HG02938 (cell line): Measurements from ENCODE around the gene SNX13.
"Not testable (repeated sequence)": the region's sequence is repeated elsewhere in the genome, so short reads cannot be mapped to it uniquely, and the experiment has no call there.

Experiments
- ATAC-seq: cut with Tn5 transposase; IDR thresholded peaks from one replicate; pipeline ENCODE4 v1.9.1; 2021; ENCODE audit warnings: mild to moderate bottlenecking, moderate library complexity; ENCODE audit not compliant: unreplicated experiment

SNX13 gene

DNA sequence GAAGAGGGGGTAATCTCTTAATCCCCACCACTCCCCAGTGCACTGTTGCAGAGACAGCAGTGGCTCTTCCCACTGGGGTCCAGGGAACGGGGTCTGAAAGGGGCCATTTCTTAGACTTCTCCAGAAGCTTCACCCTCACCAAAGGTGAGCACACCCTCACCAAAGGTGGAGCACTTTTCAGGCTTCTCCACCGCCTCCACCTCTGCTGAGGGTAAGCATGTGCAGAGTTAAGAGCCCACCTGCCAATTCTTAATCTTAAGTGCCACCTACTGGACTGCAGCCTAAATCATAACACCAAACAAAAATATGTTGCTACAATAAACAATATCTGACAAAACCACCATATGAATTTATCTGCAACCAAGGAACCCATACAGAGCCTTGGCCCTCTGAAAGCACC, 27.0 kb downstream of the SNX13 start:
- ATAC-seq = no peak

- no peak for ATAC-seq
Observed at GRCh38 chr7:17912536-17913235, 27.6 kb downstream of the SNX13 start.

GRCh38 chr7:17912050-17912449, 28.2 kb downstream of the SNX13 start:
- ATAC-seq = no peak

- ATAC-seq = no peak
Observed at GRCh38 chr7:17910377-17910776, 29.9 kb downstream of the SNX13 start.

- not testable (repeated sequence) for ATAC-seq
Observed at GRCh38 chr7:17909310-17909709, 31.0 kb downstream of the SNX13 start.

- ATAC-seq = no peak
Observed at GRCh38 chr7:17907014-17907413, 33.3 kb downstream of the SNX13 start.

GRCh38 chr7:17903337-17903736, 37.0 kb downstream of the SNX13 start:
- no peak for ATAC-seq

DNA sequence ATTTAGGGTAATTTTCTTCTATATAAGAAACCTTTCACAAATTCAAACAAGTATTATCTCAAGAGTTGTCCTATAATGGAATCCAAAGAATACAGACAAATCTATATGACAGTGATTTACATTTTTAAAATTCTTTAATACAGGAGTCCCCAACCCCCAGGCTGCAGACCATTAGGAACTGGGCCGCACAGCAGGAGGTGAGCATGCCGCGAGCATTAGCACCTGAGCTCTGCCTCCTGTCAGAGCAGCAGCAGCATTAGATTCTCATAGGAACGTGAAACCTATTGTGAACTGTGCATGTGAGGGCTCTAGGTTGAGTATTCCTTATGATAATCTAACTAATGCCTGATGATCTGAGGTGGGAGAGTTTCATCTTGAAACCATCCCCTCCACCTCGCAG, 37.7 kb downstream of the SNX13 start:
- ATAC-seq = no peak

GRCh38 chr7:17900464-17900863, 39.8 kb downstream of the SNX13 start:
- no peak for ATAC-seq

DNA sequence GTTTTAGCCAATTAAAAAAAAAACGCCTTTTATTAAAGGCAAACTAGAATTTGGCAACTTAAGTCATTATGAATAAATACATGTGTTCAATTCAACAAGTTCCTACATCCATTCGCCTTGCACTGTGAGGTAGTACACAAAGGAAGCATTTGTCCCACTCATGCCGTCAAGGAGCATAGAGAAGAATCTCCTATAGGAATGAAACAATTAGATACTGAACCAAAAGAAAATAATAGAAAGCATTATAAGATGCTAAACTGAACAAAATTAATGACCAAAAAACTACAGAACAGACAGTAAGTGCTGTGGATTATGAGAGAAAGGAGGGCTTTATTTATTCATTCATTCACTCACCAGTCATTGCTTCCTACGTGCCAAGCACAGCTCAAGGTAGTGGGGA, 42.2 kb downstream of the SNX13 start:
- no peak for ATAC-seq

DNA sequence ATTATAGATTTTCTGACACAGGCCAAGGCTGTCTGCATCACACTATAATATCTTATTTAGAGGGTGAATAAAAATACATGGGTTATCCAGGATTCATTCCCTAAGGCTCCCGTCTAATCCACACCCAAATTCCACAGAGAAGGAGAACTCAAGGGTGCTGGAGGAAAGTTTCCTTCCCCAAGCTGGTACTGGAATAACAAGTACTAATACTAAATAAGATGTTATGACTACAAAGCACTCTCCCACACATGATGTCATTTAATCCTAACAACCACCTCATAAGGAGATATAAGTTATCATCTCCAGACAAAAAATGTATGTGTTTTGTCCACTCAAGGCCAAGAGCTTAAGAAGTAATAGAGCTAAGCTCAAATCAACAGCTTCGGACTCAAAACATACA, 53.0 kb downstream of the SNX13 start:
- ATAC-seq = no peak

DNA sequence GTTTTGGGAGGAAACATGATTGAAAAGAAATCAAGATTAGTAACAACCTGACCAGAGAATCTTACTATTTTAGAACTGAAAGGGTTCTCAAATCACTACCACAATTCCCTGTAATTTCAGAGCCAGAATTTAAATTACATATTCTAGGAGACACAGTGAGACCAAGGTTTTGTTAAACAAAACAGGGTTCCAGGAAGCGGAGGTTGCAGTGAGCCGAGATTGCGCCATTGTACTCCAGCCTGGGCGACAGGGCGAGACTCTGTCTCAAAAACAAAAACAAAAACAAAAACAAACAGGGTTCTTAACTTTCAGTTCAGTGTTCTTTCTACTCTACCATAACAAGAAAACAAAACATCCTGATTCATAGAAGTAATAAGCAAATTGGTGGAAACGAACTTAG, 57.6 kb downstream of the SNX13 start:
- ATAC-seq = no peak

DNA sequence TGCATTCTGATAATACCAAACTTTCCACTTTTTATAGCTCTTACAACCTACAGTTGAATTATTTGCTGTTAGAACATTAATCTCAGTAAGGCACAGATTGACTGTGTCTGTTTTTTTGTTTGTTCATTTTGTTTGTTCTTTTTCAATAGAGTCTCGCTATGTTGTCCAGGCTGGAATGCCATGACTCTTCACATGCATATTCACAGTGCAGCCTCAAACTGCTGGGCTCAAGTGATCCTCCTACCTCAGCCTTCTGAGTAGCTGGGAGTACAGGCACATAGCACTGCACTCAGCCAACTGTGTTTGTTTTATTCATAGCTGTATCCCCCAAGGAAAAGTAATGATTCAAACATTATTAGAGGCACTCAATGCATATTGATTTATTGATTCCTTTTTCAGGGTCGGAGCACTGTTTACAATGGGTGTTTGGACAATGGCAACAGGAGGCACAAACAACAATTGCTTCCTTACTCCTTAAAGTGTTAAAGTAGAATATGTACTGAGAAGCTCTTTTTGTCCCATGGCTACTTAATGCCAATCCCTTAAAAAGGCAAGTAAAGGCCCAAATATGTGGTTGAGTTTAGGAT, 61.1 kb downstream of the SNX13 start:
- no peak for ATAC-seq

- ATAC-seq = no peak
Observed at GRCh38 chr7:17878627-17879026, 61.7 kb downstream of the SNX13 start.

DNA sequence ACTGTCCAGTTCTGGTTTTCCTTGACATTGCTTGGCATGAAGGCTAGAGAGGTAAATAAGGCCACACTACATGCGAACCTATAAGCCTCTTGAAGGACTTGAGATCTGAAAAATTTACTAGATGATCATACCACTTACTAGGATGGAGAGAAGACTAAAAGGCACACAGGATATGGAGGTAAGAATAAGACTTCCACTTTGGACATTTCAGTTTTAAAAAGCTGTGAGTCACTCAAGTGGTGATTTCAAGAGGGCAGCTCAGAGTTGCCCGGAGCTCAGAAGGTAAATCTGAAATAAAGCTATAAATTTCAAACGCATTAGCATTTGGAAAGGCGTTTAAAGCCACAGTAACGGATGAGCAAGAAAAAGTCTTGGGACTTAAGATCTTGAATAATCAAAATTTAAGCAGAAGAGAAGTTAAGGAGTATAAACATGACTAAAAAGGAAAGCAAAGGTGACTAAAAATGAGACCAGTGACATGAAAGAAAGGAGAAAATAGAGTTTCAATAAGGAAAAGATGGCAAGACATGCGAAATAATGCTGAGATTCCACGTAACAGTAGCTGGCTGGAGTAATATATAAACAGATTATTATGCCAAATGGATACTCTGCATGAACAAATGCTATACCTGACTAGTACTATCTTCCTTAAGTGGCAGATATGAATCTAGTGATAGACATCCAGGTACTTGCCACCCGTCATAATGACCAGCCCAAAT, 68.3 kb downstream of the SNX13 start:
- no peak for ATAC-seq

DNA sequence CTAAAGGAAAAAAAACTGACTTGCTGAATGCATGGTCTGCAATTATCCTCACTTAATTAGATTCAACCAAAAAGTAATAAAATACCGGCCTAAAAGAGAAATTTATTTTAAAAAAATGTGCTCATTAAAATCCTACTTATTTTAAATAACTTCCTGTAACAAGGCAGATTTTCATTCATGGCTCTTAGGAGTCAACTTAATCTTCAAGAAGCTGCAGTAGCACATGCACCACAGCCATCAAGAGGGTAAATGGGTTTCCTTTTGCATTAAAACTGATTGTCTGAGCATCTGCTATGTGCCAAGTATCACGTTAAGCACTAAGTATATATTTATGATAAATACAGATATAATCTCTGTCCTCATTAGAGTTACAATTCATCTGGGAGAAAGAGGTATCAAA, 69.9 kb downstream of the SNX13 start:
- no peak for ATAC-seq

DNA sequence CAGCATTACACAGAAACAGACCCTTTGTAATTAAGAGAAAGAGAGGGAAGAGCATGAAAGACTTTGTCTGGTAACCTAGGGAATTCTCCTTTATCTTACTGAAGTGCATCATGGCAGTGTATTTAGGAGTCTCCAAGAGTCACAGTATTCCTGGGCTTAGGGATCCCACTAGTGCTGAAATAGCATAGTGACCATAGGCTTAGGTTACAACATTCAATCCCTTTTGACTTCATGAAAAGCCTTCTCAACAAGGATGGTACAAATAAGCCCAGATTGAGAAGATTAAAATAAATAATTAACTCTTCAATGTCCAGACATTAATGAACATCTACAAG, 76.5 kb downstream of the SNX13 start:
- no peak for ATAC-seq

DNA sequence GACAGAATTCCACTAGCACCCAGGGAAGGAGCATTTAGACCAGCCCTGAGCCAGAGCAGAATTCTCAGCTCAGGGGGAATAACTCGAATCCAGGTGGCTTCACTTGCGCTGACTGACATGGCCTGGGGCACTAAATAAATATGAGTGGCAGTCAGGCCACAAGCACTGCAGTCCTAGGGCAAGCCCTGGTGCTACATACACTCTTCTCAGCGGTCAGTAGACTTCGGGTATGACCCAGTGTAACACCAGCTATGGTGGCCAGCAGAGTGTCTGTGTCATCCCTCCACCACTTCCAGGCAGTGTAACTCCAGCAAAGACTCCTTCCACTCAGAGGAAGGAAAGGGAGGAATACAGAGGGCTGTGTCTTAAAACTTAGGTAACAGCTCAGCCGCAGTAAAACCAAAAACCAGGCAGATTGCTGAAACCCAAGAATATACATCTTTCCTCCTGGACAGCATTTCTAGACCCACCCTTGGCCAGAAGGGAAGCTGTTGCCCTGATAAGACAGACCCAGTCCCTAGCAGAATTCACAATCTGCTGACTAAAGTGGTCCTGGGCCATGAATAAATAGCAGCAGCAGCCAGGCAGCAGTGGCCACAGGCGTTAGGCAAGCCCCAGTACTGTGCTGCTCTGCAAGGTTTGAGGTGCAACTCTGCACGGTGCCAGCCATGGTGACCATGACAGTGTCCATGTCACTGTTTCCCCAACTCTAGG, 77.0 kb downstream of the SNX13 start:
- ATAC-seq = no peak

DNA sequence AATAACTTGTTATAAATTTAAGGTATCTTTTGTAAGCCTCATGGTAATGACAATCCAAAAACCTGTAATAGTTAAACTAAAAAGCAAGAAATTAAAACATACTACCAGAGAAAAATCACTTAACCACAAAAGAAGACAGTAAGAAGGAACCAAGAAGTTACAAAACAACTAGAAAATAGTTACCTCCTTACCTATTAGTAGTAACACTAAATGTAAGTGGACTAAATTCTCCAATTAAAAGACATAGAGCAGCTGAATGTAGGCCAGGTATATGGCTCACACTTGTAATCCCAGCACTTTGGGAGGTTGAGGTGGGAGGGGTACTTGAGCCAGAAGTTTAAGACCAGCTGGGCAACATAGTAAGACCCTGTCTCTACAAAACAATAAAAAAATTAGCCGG, 84.0 kb downstream of the SNX13 start:
- no peak for ATAC-seq

- no peak for ATAC-seq
Observed at GRCh38 chr7:17855202-17855601, 85.1 kb downstream of the SNX13 start.

GRCh38 chr7:17854261-17855047, 85.8 kb downstream of the SNX13 start:
- no peak for ATAC-seq
